Epithelial cell of proximal tubule (primary cell): ENCODE measurements around the gene HSD3B2. TPM values are rescaled to one million over a fixed set of nuclear protein-coding genes. Genes with fewer than 3 reads are reported as not detected.
"Not testable (repeated sequence)": the region's sequence is repeated elsewhere in the genome, so short reads cannot be mapped to it uniquely, and the experiment has no call there.

ENCODE experiments used
- DNase-seq: peaks from one replicate; pipeline ENCODE4 v3.0.0-alpha.2; 2011; ENCODE audit warnings: low read depth
- H3K4me3 ChIP-seq: 2 replicates; pipeline ENCODE4 v1.5.1; 2011; ENCODE audit warnings: low read depth, mild to moderate bottlenecking, low read length
- CTCF ChIP-seq: conservative IDR thresholded peaks from 2 replicates; pipeline ENCODE4 v1.5.1; 2012; ENCODE audit warnings: low read depth, mild to moderate bottlenecking, low read length
- total RNA-seq: library from RNA; depleted of rRNA; stranded (reverse); fragments of >200 nt; gene quantifications from 2 replicates; pipeline ENCODE4 v1.2.3, GENCODE V29; 2015

HSD3B2 gene
- total RNA-seq, 1 donor from 2014 or later = not detected

GRCh38 chr1:119372503-119373086 is 42.4 kb upstream of the HSD3B2 start:
- no peak for DNase-seq
- no peak overlapping the region for H3K4me3 ChIP-seq
- TF ChIP-seq CTCF = peak; percentile 54

- DNase-seq = no peak
- no peak for TF ChIP-seq CTCF
- no peak overlapping the region for H3K4me3 ChIP-seq
These were observed 41.5 kb upstream of the HSD3B2 start for GRCh38 chr1:119373465-119373864.

GRCh38 chr1:119374208-119374874 is 40.6 kb upstream of the HSD3B2 start:
- no peak for DNase-seq
- no peak overlapping the region for H3K4me3 ChIP-seq
- TF ChIP-seq CTCF = no peak

GRCh38 chr1:119375366-119375765 is 39.6 kb upstream of the HSD3B2 start:
- no peak overlapping the region for H3K4me3 ChIP-seq
- no peak for TF ChIP-seq CTCF
- DNase-seq = no peak

- no peak for DNase-seq
- no peak overlapping the region for H3K4me3 ChIP-seq
- no peak for TF ChIP-seq CTCF
These were observed 38.4 kb upstream of the HSD3B2 start for GRCh38 chr1:119376594-119376993.

- DNase-seq, H3K4me3 ChIP-seq: not testable (repeated sequence)
These were observed 37.4 kb upstream of the HSD3B2 start for GRCh38 chr1:119377594-119377993.

GRCh38 chr1:119379117-119379516 is 35.8 kb upstream of the HSD3B2 start:
- no peak for DNase-seq
- H3K4me3 ChIP-seq = no peak overlapping the region
- no peak for TF ChIP-seq CTCF
